Activated CD8-positive, alpha-beta memory T cell treated with anti-CD3 and anti-CD28 coated beads, Interleukin-2, amount 50 U/mL, for 1 hour (primary cell): ENCODE measurements around the gene ADAM23.

Experiments used
- DNase-seq: peaks from one replicate; pipeline ENCODE4 v3.0.0-alpha.2; 2020; ENCODE audit errors: extremely low read depth

The ADAM23 gene

DNA sequence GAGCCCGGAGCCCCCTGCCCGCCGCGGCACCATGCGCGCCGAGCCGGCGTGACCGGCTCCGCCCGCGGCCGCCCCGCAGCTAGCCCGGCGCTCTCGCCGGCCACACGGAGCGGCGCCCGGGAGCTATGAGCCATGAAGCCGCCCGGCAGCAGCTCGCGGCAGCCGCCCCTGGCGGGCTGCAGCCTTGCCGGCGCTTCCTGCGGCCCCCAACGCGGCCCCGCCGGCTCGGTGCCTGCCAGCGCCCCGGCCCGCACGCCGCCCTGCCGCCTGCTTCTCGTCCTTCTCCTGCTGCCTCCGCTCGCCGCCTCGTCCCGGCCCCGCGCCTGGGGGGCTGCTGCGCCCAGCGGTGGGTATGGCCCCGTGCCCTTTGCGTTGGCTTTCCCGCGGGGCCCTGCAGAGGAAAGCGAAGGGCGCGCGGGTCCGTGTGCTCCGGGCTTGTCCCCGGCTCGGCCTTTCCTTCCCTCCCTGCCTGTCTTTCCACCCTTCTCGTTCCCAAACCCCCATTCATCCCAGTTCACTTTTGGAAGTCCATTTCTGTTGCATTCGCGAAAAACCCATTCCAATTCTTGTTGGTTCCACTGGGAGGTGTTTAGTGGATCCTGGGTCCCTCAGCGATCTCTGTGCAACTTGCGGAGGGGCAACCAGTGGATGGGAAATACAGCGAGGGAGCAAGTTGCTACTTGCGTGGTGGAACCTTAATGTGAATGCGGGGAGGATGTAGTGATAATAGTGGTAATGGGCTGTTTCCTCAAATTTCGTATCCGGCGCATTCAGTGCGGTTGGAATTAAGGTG is 599 bp downstream of the ADAM23 start:
- no peak for DNase-seq

GRCh38 chr2:206445948-206446347 is 2.6 kb downstream of the ADAM23 start:
- no peak for DNase-seq

- DNase-seq: no peak
Observed at GRCh38 chr2:206452242-206452641, 8.9 kb downstream of the ADAM23 start.

DNA sequence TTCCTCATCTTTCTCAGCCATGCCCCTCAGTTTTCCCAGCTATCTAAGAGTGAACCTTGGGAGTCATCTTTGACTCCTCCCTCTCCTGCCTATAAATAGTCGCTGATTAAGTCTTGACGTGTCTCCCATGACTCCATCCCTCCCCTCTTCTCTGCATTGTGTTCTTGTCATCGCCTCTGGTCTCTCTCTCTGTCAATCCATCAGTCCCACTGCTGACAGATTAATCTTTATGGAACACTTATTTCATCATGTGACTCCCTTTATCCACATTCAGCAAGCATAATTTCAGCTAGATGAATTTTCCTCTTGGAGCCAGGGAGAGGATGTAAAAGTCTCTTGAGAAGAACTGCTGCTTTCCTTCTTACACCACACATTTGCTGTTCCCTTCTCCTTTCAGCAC is 9.4 kb downstream of the ADAM23 start:
- no peak for DNase-seq

DNA sequence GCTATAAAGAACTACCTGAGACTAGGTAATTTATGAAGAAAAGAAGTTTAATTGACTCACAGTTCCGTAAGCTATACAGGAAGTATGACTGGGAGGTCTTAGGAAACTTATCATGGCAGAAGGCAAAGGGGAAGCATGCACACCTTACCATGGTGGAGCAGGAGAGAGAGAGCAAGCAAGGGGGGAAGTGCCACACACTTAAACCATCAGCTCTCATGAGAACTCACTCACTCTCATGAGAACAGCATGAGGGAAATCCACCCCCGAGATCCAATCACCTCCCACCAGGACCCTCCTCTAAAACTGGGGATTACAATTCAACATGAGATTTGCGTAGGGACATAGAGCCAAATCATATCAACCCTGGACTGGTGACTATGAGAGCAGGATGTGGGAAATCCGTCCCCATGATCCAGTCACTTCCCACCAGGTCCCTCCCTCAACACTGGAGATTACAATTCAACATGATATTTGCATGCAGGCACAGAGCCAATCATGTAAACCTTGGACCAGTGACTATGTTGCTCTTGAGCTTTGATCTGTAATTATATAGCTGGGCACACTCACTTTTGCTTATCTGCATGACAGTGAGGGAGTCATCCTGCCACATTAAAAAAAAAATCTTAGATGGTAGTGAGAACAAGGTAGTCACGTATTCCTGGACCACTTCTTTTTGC is 12.9 kb downstream of the ADAM23 start:
- DNase-seq: no peak

GRCh38 chr2:206457188-206457634 is 13.9 kb downstream of the ADAM23 start:
- DNase-seq: no peak

GRCh38 chr2:206462240-206462854 is 19.0 kb downstream of the ADAM23 start:
- DNase-seq: no peak

- no peak for DNase-seq
Observed at GRCh38 chr2:206463685-206464084, 20.4 kb downstream of the ADAM23 start.

- DNase-seq: no peak
Observed at GRCh38 chr2:206464597-206464996, 21.3 kb downstream of the ADAM23 start.

GRCh38 chr2:206471524-206472062 is 28.3 kb downstream of the ADAM23 start:
- no peak for DNase-seq

GRCh38 chr2:206472094-206472493 is 28.8 kb downstream of the ADAM23 start:
- no peak for DNase-seq

DNA sequence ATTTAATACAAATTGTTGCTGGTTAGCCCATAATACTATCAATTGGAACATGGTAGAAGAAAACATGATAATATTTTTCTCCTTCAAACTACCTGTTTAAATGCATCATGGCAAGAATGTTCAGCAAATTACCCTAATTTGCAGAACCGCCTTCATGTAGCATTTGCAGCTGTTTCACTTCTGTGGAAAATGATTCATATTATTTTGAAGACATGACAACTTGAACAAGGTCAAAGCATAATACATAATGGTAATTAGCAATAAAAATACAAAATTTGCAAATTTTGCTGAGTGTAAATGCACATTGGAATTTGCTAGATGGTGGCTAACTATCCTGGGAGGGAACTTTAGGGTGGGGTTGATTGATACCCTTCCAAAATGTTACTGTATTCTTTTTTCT is 30.8 kb downstream of the ADAM23 start:
- DNase-seq: no peak

- DNase-seq: no peak
Observed at GRCh38 chr2:206477296-206477695, 34.0 kb downstream of the ADAM23 start.

DNA sequence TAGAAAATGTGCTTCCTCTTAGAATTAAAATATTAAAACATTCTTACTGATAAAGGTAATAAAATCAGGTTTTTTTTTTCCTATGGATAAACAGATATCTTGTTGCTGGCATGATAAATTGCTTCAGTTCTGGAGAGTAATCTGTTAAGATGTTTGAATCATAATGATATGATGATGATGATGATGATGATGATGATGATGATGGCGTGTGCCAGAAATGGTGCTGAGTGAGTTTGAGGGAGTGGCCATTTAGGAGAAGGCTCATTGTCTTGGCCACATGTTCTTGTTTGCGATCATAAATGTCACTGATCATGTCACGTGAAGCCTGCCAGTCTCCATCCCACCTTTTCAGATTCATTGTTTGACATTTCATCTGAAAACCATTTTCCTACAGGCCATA is 35.0 kb downstream of the ADAM23 start:
- no peak for DNase-seq

DNA sequence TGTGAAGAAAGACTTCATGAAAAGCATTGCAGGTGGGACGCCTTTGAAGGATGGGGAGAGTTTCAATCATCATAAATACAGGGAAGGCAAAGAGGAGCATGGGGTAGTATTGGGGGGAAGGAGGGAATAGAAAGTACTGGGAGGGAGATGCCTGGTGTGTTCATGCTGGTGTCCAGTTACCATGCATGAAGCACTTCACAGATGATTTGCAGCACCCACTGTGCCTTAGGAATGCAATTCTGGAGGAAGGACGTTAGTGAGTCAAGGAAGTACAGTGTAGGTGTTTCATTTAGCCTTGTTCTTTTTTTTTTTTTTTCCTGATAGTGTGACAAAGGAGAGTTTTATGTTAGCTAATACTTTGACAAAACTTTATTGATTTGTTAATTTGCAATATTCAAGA is 36.8 kb downstream of the ADAM23 start:
- no peak for DNase-seq

GRCh38 chr2:206480620-206481019 is 37.3 kb downstream of the ADAM23 start:
- no peak for DNase-seq

GRCh38 chr2:206481056-206481455 is 37.7 kb downstream of the ADAM23 start:
- no peak for DNase-seq

DNA sequence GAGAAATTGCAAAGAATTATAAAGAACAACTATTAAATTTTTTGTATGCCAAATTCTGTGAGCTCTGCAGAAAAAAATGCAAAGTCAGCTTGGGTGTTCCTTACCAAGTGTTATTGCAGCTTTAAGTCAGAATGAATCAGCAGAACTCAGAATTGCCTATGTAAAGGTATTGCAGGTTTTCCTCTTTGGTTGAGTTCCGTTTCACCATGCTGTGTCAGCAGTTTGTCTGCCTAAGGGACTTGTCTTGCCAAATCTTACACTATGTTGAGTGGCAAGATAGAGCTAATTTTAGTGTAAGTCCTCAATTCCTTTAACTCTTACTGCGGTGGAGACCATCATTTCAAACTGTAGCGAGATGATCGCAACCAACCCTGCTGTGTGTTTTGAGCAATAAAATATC is 38.8 kb downstream of the ADAM23 start:
- DNase-seq: no peak

DNA sequence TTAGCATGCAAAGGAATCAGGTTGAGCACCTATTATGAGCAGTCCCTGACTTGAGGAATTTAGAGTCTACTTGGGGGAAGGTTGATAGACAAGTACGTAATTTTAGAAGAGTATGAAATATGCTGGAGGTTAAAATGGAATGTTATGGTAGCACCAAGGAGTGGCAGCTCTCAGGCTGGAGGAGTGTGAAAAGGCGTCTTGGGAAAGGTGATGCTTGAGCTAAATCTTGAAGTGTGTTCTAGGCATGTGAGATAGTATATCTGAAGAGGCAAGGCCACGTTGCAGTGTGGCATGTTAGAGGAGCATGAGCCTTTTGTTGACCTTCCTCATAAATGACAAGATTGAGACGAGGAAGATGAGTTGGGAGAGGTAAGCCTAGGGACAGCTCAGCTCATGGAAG is 39.3 kb downstream of the ADAM23 start:
- no peak for DNase-seq

DNA sequence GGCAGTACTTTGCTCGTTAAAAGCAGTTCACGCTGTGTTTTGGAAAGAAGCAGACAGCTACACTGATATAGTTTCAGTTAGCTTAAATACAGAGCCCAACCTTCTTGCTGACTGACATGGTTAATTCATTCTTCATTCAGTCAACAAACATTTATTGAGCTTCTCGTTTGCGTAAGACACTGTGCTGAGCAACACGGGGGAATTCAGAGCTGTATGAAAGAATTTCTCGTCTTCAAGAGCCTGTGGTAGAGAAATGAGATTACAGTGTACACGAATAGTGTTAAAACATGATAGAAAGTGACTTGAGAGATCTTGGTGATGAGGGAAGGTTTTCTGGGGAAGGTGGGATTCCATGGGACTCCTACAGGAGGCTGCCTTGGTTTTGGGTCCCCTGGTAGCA is 44.7 kb downstream of the ADAM23 start:
- DNase-seq: no peak

DNA sequence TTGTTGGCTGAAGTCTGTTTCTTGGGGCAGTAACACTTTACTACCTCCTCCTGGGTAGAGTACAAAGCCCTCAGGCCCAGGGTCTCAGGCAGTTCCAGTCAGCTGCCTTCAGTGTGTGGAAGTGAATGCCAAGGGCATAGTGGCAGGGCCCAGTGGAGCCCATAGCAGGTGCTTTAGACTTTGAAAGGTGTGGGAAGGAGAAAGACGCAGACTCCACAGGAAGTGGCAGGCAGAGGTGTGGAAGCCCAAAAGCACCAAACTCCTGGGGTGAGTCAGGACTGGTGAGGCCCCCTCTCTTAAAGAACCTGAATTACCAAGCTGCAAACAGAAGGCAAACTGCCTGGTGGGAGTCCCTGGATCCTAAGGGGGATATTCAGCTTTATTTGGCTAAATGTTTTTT is 45.3 kb downstream of the ADAM23 start:
- no peak for DNase-seq

- DNase-seq: no peak
Observed at GRCh38 chr2:206494061-206494460, 50.7 kb downstream of the ADAM23 start.

DNA sequence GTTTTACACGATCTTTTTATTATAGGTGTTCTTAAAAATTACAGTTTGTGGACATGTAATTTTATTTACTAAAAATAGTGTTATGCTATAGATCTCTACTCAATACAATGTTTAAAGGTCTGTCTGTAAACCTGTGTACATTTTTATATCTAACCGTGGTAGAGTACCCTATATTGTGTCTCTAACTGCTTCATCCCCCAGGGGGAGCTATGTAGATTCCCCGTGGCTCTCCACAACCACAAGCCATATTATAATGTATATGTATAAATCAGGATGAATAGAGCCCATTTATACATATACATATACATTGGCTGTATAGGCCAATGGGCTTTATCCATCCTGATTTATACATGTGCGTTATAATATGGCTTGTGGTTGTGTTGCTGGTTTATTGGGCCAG is 59.4 kb downstream of the ADAM23 start:
- no peak for DNase-seq
